Esophagus squamous epithelium (tissue), 4 donors: ENCODE measurements around the gene ARAP1.

Experiments
- POLR2A ChIP-seq, 4 donors: fragments of 450-650 bp; IDR thresholded peaks; one replicate each; pipeline ENCODE4 v1.6.1; 2017; ENCODE audit warnings: antibody characterized with exemption in 4 of 4, mild to moderate bottlenecking in 4 of 4, moderate library complexity in 3 of 4
- TF ChIP-seq, protein P1 (sequence below), 6 experiments: fragments of 450-650 bp in 4 of 6; fragments of 200-600 bp in 2 of 6; sonication (generic) in 2 of 6; IDR thresholded peaks; one replicate each; pipeline ENCODE4 v1.5.1; 2016 to 2019; ENCODE audit warnings: antibody characterized with exemption in 6 of 6, mild to moderate bottlenecking in 4 of 6, moderate library complexity in 4 of 6

DNA sequence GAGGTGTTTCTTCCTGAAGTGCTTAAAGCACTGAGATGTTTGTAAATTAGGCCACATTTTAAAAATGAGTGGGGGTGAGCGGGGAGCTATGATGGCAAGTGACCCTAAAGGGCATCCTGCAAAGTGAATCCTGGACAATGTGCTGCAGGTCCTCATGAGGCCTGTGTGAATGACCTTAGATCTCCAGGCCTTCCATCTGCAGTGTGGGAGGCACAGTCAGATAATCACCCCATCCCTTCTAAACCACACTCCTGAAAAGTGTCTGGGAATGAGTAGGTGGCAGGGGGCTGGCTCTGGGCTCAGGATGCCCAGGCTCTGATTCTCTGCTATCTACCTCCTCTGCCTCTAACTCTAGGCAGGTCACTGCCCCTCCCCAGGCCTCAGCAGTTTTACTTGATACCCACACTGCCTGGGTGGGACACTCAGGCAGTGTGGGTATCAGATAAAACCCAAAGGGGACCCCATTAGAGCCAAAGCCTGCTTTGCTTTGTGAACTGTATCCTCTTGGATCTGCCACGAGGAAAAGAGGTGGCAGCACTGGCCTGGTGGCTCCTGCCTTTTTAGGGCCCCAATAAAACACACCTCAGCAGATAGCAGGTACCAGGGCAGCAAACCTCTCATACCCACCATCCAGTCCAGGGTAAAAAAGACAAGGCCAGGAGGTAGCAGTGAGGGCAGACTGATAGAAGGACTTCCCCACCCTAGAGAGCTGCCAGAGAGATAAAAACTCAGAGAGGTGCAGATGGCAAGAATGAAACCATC, 31.1 kb upstream of the ARAP1 start:
- TF ChIP-seq, protein P1, sequence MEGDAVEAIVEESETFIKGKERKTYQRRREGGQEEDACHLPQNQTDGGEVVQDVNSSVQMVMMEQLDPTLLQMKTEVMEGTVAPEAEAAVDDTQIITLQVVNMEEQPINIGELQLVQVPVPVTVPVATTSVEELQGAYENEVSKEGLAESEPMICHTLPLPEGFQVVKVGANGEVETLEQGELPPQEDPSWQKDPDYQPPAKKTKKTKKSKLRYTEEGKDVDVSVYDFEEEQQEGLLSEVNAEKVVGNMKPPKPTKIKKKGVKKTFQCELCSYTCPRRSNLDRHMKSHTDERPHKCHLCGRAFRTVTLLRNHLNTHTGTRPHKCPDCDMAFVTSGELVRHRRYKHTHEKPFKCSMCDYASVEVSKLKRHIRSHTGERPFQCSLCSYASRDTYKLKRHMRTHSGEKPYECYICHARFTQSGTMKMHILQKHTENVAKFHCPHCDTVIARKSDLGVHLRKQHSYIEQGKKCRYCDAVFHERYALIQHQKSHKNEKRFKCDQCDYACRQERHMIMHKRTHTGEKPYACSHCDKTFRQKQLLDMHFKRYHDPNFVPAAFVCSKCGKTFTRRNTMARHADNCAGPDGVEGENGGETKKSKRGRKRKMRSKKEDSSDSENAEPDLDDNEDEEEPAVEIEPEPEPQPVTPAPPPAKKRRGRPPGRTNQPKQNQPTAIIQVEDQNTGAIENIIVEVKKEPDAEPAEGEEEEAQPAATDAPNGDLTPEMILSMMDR (IDR thresholded peaks at IDR 0.05), result no peak
- TF ChIP-seq POLR2A (IDR thresholded peaks at IDR 0.05), result no peak
